GM21723 (cell line): Measurements from ENCODE around the gene GBF1.
"Not testable (repeated sequence)": the region's sequence is repeated elsewhere in the genome, so short reads cannot be mapped to it uniquely, and the experiment has no call there.

Source experiments
- ATAC-seq: cut with Tn5 transposase; IDR thresholded peaks from one replicate; pipeline ENCODE4 v1.9.1; 2021; ENCODE audit warnings: mild to moderate bottlenecking, moderate library complexity; ENCODE audit not compliant: unreplicated experiment

Gene GBF1

GRCh38 chr10:102245082-102245931 lies at the start of gene GBF1:
TSS of gene GBF1 (plus strand) at chr10:102245532. CDS start at chr10:102258939, 13,407 bp downstream.
- peak; percentile 88 for ATAC-seq

GRCh38 chr10:102196893-102197292 lies 48.4 kb upstream of the GBF1 start:
- no peak for ATAC-seq

- no peak for ATAC-seq
Measured at GRCh38 chr10:102198027-102198426, 47.3 kb upstream of the GBF1 start.

GRCh38 chr10:102200751-102201640 lies 44.3 kb upstream of the GBF1 start:
- ATAC-seq, result no peak

- no peak for ATAC-seq
Measured at GRCh38 chr10:102202386-102202785, 42.9 kb upstream of the GBF1 start.

- no peak for ATAC-seq
Measured at GRCh38 chr10:102208311-102209035, 36.9 kb upstream of the GBF1 start.

- ATAC-seq, result no peak
Measured at GRCh38 chr10:102211615-102212299, 33.6 kb upstream of the GBF1 start.

- not testable (repeated sequence) for ATAC-seq
Measured at GRCh38 chr10:102213599-102213998, 31.7 kb upstream of the GBF1 start.

- ATAC-seq, result no peak
Measured at GRCh38 chr10:102219370-102219769, 26.0 kb upstream of the GBF1 start.

GRCh38 chr10:102220612-102221011 lies 24.7 kb upstream of the GBF1 start:
- ATAC-seq, result no peak

GRCh38 chr10:102222797-102223196 lies 22.5 kb upstream of the GBF1 start:
- ATAC-seq, result no peak

- ATAC-seq, result peak; percentile 86
Measured at GRCh38 chr10:102225646-102226541, 19.4 kb upstream of the GBF1 start, which contains the start of gene ELOVL3. TSS of gene ELOVL3 (plus strand) at chr10:102226299. CDS start at chr10:102226549, 250 bp downstream.

- no peak for ATAC-seq
Measured at GRCh38 chr10:102226542-102226870, 18.8 kb upstream of the GBF1 start.

- ATAC-seq, result no peak
Measured at GRCh38 chr10:102227050-102227449, 18.3 kb upstream of the GBF1 start.

- ATAC-seq, result peak; percentile 39
Measured at GRCh38 chr10:102229810-102230263, 15.5 kb upstream of the GBF1 start.

GRCh38 chr10:102230264-102230860 lies 15.0 kb upstream of the GBF1 start:
- ATAC-seq, result no peak

GRCh38 chr10:102230861-102231356 lies 14.4 kb upstream of the GBF1 start:
- no peak for ATAC-seq

GRCh38 chr10:102231357-102232318 lies 13.7 kb upstream of the GBF1 start:
- ATAC-seq, result no peak
